HEK293T (cell line): Measurements from ENCODE around the gene FRZB.

Experiments
- ARNT ChIP-seq: fragments of 450-650 bp; IDR thresholded peaks from 2 replicates; pipeline ENCODE4 v1.6.1; 2017; ENCODE audit warnings: mild to moderate bottlenecking
- BHLHE40 ChIP-seq: fragments of 450-650 bp; IDR thresholded peaks from 2 replicates; pipeline ENCODE4 v1.6.1; 2016; ENCODE audit warnings: mild to moderate bottlenecking, moderate library complexity, borderline replicate concordance
- FOXK2 ChIP-seq: fragments of 450-650 bp; IDR thresholded peaks from 2 replicates; pipeline ENCODE4 v1.6.1; 2016; ENCODE audit warnings: mild to moderate bottlenecking
- SP1 ChIP-seq: fragments of 450-650 bp; IDR thresholded peaks from 2 replicates; pipeline ENCODE4 v1.6.1; 2017
- TARDBP ChIP-seq: fragments of 450-650 bp; IDR thresholded peaks from 2 replicates; pipeline ENCODE4 v1.6.1; 2016

- TF ChIP-seq TARDBP (no peak), BHLHE40 (no peak), ARNT (no peak), FOXK2 (no peak), SP1 (no peak)
Measured at GRCh38 chr2:182804128-182804527, 62.3 kb downstream of the FRZB start.
